Pons (tissue), 1 donor: ENCODE data around the gene KAZN.

Source experiments
- DNase-seq: peaks from one replicate; pipeline ENCODE4 v3.0.0-alpha.2; 2016; ENCODE audit warnings: low spot score

Gene KAZN

DNA sequence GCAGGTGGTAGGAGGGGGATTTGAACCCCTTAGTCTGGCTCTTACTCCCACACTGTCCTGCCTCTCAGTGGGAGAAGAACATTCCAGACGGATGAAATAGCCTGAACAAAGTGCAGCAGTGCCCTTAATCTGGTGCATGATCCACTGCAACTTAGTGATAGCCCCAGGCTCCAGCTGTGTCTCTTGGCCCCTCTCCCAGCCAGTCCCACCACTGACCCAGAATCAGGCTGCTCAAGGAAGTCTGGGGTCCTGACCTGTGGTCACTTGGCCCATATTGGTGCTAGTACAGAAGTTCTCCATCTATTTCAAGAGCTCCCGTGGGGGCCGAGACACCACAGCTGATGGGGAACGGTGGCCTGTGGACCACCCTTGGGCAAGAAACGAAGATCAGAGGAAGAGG, 255.0 kb downstream of the KAZN start:
- DNase-seq, result no peak

GRCh38 chr1:14855268-14855667, 256.8 kb downstream of the KAZN start:
- DNase-seq, result no peak

- DNase-seq, result no peak
Observed at GRCh38 chr1:14855801-14856200, 257.3 kb downstream of the KAZN start.

DNA sequence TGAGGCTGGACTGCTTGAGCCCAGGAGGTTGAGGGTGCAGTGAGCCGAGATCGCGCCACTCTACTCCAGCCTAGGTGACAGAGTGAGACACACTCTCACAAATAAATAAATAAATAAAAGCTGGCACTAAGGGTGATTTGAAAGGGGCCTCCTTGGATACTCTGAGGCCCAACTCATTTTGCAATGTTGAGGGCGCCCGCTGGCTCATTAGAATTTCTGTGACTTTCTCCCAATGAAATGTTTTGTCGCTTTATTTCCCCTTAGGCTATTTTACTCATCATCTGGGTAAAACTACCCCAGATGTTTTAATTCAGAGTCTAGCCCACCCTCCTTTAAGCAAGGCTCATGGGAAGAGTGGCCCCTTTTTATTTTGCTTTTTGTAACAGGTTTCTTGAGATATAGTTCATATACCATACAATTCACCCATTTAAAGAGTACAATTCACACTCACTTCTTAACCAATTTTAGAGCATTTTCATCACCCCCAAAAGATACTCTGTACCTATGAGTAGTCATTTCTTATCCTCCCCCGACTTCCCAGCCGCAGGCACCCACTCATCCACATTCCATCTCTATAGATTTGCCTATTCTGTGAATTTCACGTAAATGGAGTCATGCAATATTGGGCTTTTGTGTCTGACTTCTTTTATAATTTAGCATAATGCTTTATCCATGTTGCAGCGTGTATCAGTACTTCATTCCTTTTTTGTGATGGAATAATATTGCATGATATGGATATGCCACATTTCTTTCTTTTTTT, 259.1 kb downstream of the KAZN start:
- DNase-seq, result no peak

DNA sequence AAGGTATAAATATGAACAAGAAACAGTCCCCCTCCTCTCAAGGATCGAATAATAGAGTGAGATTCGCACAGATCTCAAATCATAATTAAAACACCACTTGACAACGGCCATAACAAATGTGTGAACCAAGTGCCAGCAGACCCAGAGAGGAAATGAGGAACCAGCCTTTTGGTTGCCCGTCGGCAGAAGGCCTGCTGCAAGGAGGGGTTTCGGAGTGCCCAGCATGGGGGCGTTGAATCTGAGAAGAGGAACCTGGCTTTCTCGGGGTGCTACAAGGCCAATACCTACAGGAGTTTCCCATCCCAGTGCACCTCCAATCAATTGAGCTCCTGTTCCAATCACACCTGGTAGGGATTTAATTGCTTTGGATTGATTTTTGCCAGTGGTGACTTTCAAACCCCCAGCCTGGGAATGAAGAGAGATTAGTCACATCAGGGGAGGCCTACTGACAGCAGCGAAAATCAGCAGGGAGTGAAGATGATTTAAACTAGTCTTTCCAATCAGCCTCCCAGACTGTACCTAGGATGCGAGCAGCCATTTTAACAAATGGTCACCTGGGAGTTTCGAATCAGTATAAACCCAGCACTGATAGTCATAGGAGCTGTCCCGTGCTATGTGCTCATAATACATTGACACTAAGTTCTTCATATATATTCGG, 263.8 kb downstream of the KAZN start:
- DNase-seq, result no peak

GRCh38 chr1:14865106-14865505, 266.6 kb downstream of the KAZN start:
- no peak for DNase-seq

GRCh38 chr1:14866911-14867612, 268.6 kb downstream of the KAZN start:
- DNase-seq, result no peak

GRCh38 chr1:14869187-14869586, 270.7 kb downstream of the KAZN start:
- no peak for DNase-seq

DNA sequence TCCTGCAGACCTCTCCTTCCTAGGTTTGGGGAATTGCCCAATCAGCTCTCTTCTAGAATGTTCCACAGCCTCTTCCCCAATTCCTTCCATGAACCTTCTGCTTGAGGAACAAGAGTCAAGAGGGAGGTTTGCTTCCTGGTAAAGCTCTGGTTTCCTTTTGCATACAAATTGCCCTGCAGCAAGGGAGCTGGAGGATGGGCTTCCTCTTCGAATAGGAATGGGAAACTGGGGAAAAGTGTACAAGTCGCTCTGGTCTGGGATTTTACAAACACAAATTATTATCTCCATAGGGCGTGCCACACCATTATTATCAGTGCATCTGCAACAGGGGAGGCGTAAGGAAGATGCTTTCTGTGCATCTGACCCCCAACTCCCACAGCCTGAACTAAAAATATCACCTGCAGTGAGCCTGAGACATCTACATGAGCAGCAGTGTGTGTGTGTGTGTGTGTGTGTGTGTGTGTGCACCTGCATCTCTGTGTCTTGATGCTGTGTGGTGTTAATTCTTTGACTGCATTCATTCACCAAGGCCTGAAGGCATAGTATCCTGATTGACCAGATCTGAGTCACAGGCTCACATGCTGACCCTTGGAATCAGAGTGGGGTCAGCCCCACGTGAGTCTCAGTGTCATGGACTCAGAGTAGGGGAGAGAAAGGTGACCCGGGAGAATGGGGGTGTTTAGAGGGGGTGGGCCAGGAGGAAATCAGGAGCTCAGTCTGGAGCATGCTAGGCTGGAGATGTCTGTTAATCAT, 272.9 kb downstream of the KAZN start:
- DNase-seq, result no peak

DNA sequence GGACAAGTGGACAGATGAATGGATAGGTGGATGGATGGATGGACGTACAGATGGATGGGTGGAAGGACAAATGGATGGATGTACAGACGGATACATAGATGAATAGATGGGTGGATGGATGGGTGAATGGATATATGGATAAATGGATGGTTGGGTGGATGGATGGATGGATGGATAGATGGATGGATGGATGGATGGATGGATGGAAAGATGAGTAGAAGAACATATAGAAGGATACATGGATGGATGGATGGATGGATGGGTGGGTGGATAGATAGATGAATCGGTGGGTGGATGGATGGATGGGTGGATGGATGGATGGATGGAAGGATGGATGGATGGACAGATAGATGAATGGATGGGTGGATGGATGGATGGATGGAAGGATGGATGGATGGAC, 274.3 kb downstream of the KAZN start:
- DNase-seq, result no peak

- no peak for DNase-seq
Observed at GRCh38 chr1:14873677-14874076, 275.2 kb downstream of the KAZN start.

DNA sequence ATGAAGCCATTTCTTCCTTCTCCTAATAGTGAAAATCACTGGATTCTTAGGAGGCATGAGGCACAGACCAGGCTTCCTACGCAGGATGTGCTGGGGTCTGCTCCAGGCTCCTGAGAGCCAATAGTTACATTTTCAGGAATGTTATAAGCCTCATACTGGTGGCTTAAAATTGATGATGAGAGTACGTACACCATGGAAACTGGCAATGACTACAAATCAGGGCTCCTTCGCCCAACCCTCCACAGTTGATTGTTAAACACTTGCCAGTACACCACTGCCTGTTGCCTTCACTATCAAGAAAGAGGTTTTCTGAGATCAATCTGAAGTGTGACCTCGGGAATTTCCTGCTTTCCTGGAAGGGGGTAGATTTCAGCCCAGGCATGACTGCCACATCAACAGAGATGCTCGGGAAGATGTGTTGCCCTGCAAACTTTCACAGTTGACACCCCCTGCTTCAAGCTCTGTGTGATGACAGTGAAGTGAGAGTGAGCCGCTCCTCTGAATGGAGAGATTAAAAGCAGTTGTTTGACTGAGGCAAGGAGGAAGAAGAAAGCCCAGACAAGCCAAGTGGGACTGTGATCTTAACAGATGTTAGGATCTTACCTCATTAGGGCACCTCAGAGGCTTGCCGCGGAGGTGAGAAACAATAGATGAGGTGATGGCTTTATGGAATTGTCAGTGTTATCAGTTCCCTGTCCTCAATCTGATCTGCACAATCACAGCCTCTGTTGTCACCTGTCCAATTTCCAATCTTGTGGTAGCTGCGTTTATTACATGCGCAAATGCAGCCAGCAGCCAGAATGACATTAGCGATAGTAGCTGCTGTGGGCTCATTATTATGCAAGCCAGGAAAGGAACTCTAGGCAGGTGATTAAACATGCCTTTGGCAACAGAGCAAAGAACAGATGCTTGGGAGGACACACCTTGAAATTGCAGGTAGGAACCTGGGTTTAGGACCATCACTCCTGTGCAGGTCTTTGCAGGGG, 277.3 kb downstream of the KAZN start:
- no peak for DNase-seq

DNA sequence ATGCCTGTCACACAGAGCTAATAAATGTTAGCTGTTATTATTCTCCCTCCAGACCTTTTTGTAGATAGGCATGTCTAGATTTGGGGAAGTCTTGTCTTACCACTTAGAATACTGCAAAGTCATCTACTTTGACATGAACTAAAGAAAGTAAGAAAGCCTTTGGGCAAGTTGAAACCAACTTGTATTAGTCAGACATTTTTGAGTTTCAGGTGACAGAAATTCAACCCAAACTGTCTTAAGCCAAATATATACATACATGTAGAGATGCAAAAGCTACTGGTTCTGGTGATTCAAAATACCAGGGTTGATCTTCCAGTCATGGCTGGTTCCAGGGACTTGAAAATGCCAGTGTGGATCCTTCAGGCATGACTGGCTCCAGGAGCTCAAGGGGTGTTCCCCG, 278.3 kb downstream of the KAZN start:
- no peak for DNase-seq

- DNase-seq, result no peak
Observed at GRCh38 chr1:14877224-14877623, 278.7 kb downstream of the KAZN start.

DNA sequence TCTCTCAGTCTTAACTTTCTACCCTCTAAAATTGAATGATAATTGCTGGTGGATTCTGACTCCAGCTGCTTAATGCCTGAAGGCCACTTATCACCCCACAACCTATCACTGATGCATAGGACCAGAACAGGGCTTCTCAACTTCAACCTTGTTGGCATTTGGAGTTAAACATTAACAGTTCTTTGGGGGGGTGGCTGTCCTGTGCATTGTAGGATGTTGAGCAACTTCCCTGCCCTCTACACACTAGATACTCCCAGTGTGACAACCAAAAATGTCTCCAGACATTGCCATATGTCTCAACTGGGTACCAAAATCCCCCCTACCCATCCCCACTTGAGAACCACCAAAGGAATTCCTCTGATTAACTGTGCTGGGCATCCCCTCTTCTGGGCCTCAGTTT, 279.6 kb downstream of the KAZN start:
- DNase-seq, result no peak

GRCh38 chr1:14878951-14879350, 280.5 kb downstream of the KAZN start:
- DNase-seq, result no peak

DNA sequence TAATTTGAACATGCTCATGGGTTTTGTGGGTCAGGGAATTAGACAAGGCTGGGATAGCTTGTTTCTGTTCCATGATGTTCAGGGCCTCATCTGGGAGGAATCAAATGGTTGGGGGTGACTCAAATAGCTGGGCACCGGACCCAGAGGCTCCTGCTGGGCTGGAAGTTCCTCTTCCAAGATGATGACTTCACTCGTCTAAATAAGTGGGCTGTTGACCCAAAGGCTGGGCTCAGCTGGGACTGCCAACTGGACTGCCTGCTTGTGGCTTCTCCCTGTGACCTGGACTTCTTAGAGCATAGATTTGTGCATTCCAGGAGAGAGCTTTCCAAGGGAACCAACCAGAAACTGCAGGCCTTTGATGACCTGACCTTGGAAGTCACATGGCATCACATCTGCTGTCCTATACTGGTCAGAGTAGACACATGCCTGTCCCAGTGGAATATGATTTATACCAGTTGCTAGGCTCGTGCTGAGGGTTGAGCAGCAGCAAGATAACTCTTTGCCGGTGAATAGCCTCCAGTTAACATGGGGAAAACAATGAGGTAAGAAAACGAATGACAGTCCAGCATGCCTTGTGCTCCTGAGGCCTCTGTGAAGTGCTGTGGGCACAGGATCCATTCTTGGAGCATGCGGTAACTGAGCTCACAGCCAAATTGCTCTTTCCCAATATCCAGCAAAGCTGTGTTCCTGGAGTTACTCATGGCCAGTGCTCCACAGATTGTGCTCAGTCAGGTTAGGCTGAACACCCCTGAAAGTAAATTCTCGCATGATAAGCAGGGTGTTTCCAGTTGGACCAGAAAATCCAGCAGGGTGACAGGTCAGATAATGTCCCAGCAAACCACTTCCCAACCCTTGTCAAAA, 282.2 kb downstream of the KAZN start:
- DNase-seq, result peak; percentile 5

DNA sequence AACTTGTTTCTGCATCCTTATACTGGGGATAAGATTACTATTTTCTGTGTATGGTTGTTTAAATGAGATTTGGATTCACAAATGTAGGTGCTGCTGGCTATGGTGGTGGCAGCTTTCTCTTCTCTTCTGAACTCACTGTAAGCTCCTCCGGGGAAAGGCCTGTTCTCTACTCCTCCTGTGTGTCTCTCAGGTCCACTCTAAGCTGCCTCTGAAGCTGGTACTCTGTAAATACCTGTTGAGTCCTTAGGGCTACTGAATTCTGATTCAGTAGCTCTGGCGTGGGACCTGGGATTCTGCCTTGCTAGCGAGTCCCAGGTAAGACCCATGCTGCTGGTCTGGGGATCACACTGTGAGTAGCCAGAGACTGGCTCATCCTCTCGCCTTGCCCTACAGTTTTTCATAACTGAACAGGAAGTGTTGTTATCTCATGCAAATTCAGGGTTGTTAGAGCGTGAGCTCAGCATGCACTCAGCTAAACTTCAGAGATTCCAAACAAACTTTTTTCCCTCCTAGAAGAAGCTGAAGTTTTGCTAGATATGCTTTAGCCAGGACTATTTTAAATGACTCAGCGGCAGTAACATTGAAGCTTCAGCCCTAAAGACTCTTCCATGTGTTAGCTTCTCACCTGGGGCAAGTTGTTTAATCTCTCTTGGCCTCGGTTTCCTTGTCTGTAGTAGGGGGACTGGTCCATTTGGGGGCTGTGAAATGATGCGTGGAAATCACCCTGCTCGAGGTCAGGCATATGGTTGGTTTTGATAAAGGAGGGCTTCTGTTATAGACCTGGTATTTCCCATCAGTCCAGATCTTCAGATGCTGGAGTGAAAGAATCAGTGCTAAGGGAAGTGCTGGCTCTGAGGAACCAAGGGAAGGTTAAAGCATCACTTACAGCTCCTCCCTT, 283.5 kb downstream of the KAZN start:
- no peak for DNase-seq

GRCh38 chr1:14884614-14885175, 286.2 kb downstream of the KAZN start:
- DNase-seq, result no peak
